Measurements from ENCODE around the gene KIAA1671. TPM values are rescaled to one million over a fixed set of nuclear protein-coding genes. Genes with fewer than 3 reads are reported as not detected.
A peak's percentile ranks its signal among the peaks of the same experiment; 100 is the strongest.

The KIAA1671 gene
- total and polyA plus RNA-seq, 4 donors: 8.7 to 35.9 (median 19.1) TPM

- Histone ChIP-seq H3K4me1 (ENCODE audit: control insufficient read depth in 4 of 4, insufficient read depth in 4 of 4, low read length in 3 of 4) (peaks cover 8 to 21% (median 17%) of the 10 kb centered on the region in 4 donors), H3K9ac (ENCODE audit: low read depth in 1 of 2, low read length in 2 of 2) (no peak overlapping the region), H3K27ac (ENCODE audit: low read depth in 1 of 2, low read length in 2 of 2) (peak overlapping the region; percentile 25 to 57), H3K27me3 (ENCODE audit: control insufficient read depth in 4 of 4, insufficient read depth in 4 of 4, low read length in 3 of 4) (no peaks in the 10 kb centered on the region), H3K36me3 (ENCODE audit: control insufficient read depth in 4 of 4, insufficient read depth in 3 of 4, low read depth in 1 of 4, low read length in 3 of 4) (no peaks in the 10 kb centered on the region), H3K9me3 (ENCODE audit: control insufficient read depth in 4 of 4, low read length in 3 of 4) (no peaks in the 10 kb centered on the region), H3K4me3 (ENCODE audit: low read depth in 1 of 3, low read length in 3 of 3) (no peak overlapping the region)
- 81% methylated on average over 15 of the region's 15 CpGs for WGBS
- no peak for DNase-seq (ENCODE audit: low spot score)
- no peak for TF ChIP-seq CTCF (IDR thresholded peaks at IDR 0.05; ENCODE audit: low read depth, low read length, missing input control)
- TF ChIP-seq HNF4A (conservative IDR thresholded peaks at IDR 0.05): no peak
- TF ChIP-seq TAF1 (conservative IDR thresholded peaks at IDR 0.05): no peak
- no peak for TF ChIP-seq JUND (IDR thresholded peaks at IDR 0.05)
- no peak for TF ChIP-seq RXRA (IDR thresholded peaks at IDR 0.05)
- TF ChIP-seq YY1 (IDR thresholded peaks at IDR 0.05): no peak
- no peak for TF ChIP-seq SP1 (IDR thresholded peaks at IDR 0.05)
- TF ChIP-seq MAX (IDR thresholded peaks at IDR 0.05): no peak
- TF ChIP-seq NR2F2 (IDR thresholded peaks at IDR 0.05): no peak
- no peak for TF ChIP-seq EGR1 (IDR thresholded peaks at IDR 0.05; ENCODE audit: low read depth in 2 of 2)
- TF ChIP-seq RAD21 (IDR thresholded peaks at IDR 0.05): no peak
- TF ChIP-seq FOXA1 (IDR thresholded peaks at IDR 0.05): no peak
- no peak for TF ChIP-seq REST (IDR thresholded peaks at IDR 0.05)
Observed at GRCh38 chr22:25038771-25039170, 86.3 kb downstream of the KIAA1671 start.

- Histone ChIP-seq H3K4me3 (ENCODE audit: low read depth in 1 of 3, low read length in 3 of 3) (no peak overlapping the region), H3K9ac (ENCODE audit: low read depth in 1 of 2, low read length in 2 of 2) (no peak overlapping the region), H3K36me3 (ENCODE audit: control insufficient read depth in 4 of 4, insufficient read depth in 3 of 4, low read depth in 1 of 4, low read length in 3 of 4) (no peaks in the 10 kb centered on the region), H3K27ac (ENCODE audit: low read depth in 1 of 2, low read length in 2 of 2) (peak overlapping the region; percentile 4 to 57), H3K4me1 (ENCODE audit: control insufficient read depth in 4 of 4, insufficient read depth in 4 of 4, low read length in 3 of 4) (peaks cover 8 to 23% (median 17%) of the 10 kb centered on the region in 4 donors), H3K27me3 (ENCODE audit: control insufficient read depth in 4 of 4, insufficient read depth in 4 of 4, low read length in 3 of 4) (no peaks in the 10 kb centered on the region), H3K9me3 (ENCODE audit: control insufficient read depth in 4 of 4, low read length in 3 of 4) (no peaks in the 10 kb centered on the region)
- TF ChIP-seq FOXA2 (IDR thresholded peaks at IDR 0.05) (no peak), SP1 (IDR thresholded peaks at IDR 0.05) (peak; percentile 34), HNF4A (conservative IDR thresholded peaks at IDR 0.05) (peak; percentile 83 to 91), MAX (IDR thresholded peaks at IDR 0.05) (no peak), RXRA (IDR thresholded peaks at IDR 0.05) (peak; percentile 89 to 94), ATF3 (IDR thresholded peaks at IDR 0.05) (no peak), HNF4G (IDR thresholded peaks at IDR 0.05) (peak; percentile 51), EGR1 (IDR thresholded peaks at IDR 0.05; ENCODE audit: low read depth in 2 of 2) (peak in 1 of 2 donors; percentile 16), GABPA (IDR thresholded peaks at IDR 0.05 in 1 of 2, conservative IDR thresholded peaks at IDR 0.05 in 1 of 2) (no peak), YY1 (IDR thresholded peaks at IDR 0.05) (peak; percentile 26)
- no peak for DNase-seq (ENCODE audit: low spot score)
- WGBS: 48% methylated on average over 17 of the region's 17 CpGs
Observed at GRCh38 chr22:25039255-25039654, 86.7 kb downstream of the KIAA1671 start.

All from liver (tissue), 9 donors.